HepG2 (cell line): ENCODE measurements around the gene CCR5AS.

Experiments
- ATAC-seq: fragments of 200-7000 bp; cut with Tn5 transposase; 3 replicates; pipeline ENCODE4 v1.9.1; 2020; ENCODE audit warnings: mild to moderate bottlenecking, moderate library complexity
- BruUV-seq: library from RNA; stranded (reverse); fragments of 400-500 nt; replicated peaks from 2 replicates; lab custom pipeline; 2021; lab: Mats Ljungman, UMichigan
- CTCF ChIA-PET: fragments of 300-600 bp; formaldehyde crosslinking; extraction: SDS; loops from one replicate; lab custom pipeline; 2021; ENCODE audit warnings: low total read pairs, inconsistent platforms, low intra/inter-chr PET ratio; lab: Yijun Ruan, JAX
- POLR2A ChIA-PET: fragments of 350-600 bp; sonication (Branson Sonifier 250); formaldehyde crosslinking; loops from one replicate; lab custom pipeline; 2020; ENCODE audit warnings: antibody characterized with exemption, inconsistent platforms; lab: Yijun Ruan, JAX
- DNase-seq: peaks from one replicate; pipeline ENCODE4 v3.0.0-alpha.2; 2015; ENCODE audit warnings: low spot score
- FAIRE-seq: peaks from 3 replicates; lab custom pipeline; 2011; peaks lifted over from hg19 to GRCh38; lab: Jason Lieb, UNC
- H2AFZ ChIP-seq: one replicate; pipeline ENCODE4 v1.6.1; 2011; ENCODE audit warnings: low read length, inconsistent platforms
- H3K27ac ChIP-seq: fragments of 300-600 bp; 3 replicates; pipeline ENCODE4 v1.8.0; 2011; ENCODE audit warnings: mixed run types, mild to moderate bottlenecking, mixed read lengths, low read length, inconsistent platforms; ENCODE audit not compliant: insufficient read depth; ENCODE audit errors: extremely low read length
- H3K27me3 ChIP-seq, 2 experiments: fragments of 200-600 bp in 1 of 2; 2 replicates in 1 of 2; 3 replicates in 1 of 2; pipeline versions ENCODE4 v1.6.0 to v1.8.0; 2011; ENCODE audit warnings: low read length in 2 of 2, mild to moderate bottlenecking in 2 of 2, moderate library complexity in 2 of 2, inconsistent platforms in 1 of 2; ENCODE audit not compliant: insufficient read depth in 2 of 2, control insufficient read depth in 1 of 2
- H3K36me3 ChIP-seq, 2 experiments: fragments of 200-600 bp in 1 of 2; replicated peaks in 1 of 2; 2 replicates in 1 of 2; 3 replicates in 1 of 2; pipeline versions ENCODE4 v1.5.1 to v1.8.0; 2011; ENCODE audit warnings: low read length in 2 of 2, inconsistent platforms in 1 of 2; ENCODE audit not compliant: insufficient read depth in 2 of 2, control insufficient read depth in 1 of 2
- H3K4me1 ChIP-seq: 2 replicates; pipeline ENCODE4 v1.5.1; 2012; ENCODE audit warnings: low read length, inconsistent platforms; ENCODE audit not compliant: insufficient read depth
- H3K4me2 ChIP-seq: 2 replicates; pipeline ENCODE4 v1.6.0; 2011; ENCODE audit warnings: low read depth, low read length, inconsistent platforms
- H3K4me3 ChIP-seq, 3 experiments: fragments of 200-600 bp in 1 of 3; sonication (generic), shearing (Covaris generic) in 1 of 3; replicated peaks in 1 of 3; 2 replicates each; pipeline ENCODE4 v1.5.1; 2011 to 2016; ENCODE audit warnings: low read length in 3 of 3, inconsistent platforms in 2 of 3, low read depth in 2 of 3, mild to moderate bottlenecking in 2 of 3, control low read depth in 1 of 3, mixed read lengths in 1 of 3; ENCODE audit not compliant: insufficient read depth in 1 of 3
- H3K79me2 ChIP-seq: one replicate; pipeline ENCODE4 v1.6.1; 2011; ENCODE audit warnings: low read length, inconsistent platforms; ENCODE audit not compliant: insufficient read depth
- H3K9ac ChIP-seq: 2 replicates; pipeline ENCODE4 v1.6.0; 2011; ENCODE audit warnings: mild to moderate bottlenecking, low read depth, low read length, inconsistent platforms; ENCODE audit not compliant: insufficient read depth
- H3K9me3 ChIP-seq: 2 replicates; pipeline ENCODE4 v1.5.1; 2012; ENCODE audit warnings: mild to moderate bottlenecking, low read length
- H4K20me1 ChIP-seq: 2 replicates; pipeline ENCODE4 v1.6.0; 2011; ENCODE audit warnings: inconsistent platforms, mild to moderate bottlenecking, low read length, moderate library complexity; ENCODE audit not compliant: insufficient read depth
- GPN1 ChIP-seq: sonication (generic); formaldehyde crosslinking; IDR thresholded peaks from 2 replicates; pipeline ENCODE4 v1.5.1; 2020; ENCODE audit warnings: missing genetic modification reagents, borderline replicate concordance
- GTF3A ChIP-seq: sonication (generic); formaldehyde crosslinking; conservative IDR thresholded peaks from 2 replicates; pipeline ENCODE4 v1.4.0; 2020; ENCODE audit warnings: mild to moderate bottlenecking, missing genetic modification reagents
- SNRNP70 ChIP-seq: fragments of 200-400 bp; formaldehyde crosslinking; IDR thresholded peaks from 2 replicates; pipeline ENCODE4 v1.6.1; 2017; ENCODE audit warnings: mild to moderate bottlenecking, low read depth, low read length, moderate library complexity
- ZBTB3 ChIP-seq: sonication (generic); formaldehyde crosslinking; IDR thresholded peaks from 2 replicates; pipeline ENCODE4 v1.4.0; 2020; ENCODE audit warnings: low read depth, mild to moderate bottlenecking, moderate library complexity, missing genetic modification reagents, borderline replicate concordance
- ZBTB42 ChIP-seq: sonication (generic); formaldehyde crosslinking; IDR thresholded peaks from 2 replicates; pipeline ENCODE4 v1.5.0; 2020; ENCODE audit warnings: mild to moderate bottlenecking, missing genetic modification reagents
- ZBTB8A ChIP-seq: sonication (generic); formaldehyde crosslinking; IDR thresholded peaks from 2 replicates; pipeline ENCODE4 v1.4.0; 2020; ENCODE audit warnings: mild to moderate bottlenecking, low read depth, missing genetic modification reagents, borderline replicate concordance
- ZNF33B ChIP-seq: sonication (generic); formaldehyde crosslinking; IDR thresholded peaks from 2 replicates; pipeline ENCODE4 v1.5.1; 2020; ENCODE audit warnings: mild to moderate bottlenecking, missing genetic modification reagents
- ZNF44 ChIP-seq: sonication (generic); formaldehyde crosslinking; IDR thresholded peaks from 2 replicates; pipeline ENCODE4 v1.5.1; 2020; ENCODE audit warnings: mild to moderate bottlenecking, missing genetic modification reagents
- WGBS: methylation state at CpG from one replicate; pipeline ENCODE4 v1.1.6; 2017; ENCODE audit warnings: low lambda C conversion rate; 5-methylcytosine and 5-hydroxymethylcytosine counted together
- in situ Hi-C: cut with HindIII; loops from 2 replicates; pipeline ENCODE4 v1.10.0; 2017; ENCODE audit warnings: low pct_unique_long_range_greater_than_20kb; ENCODE audit not compliant: extremely low pct_ligation_motif_present
- intact Hi-C: fragments of 100-400 bp; cut with micrococcal nuclease; formaldehyde crosslinking; loops from one replicate; pipeline ENCODE4 v1.10.0; 2022; ENCODE audit not compliant: unreplicated experiment
- TF ChIP-seq, protein P1 (sequence below): sonication (generic); formaldehyde crosslinking; IDR thresholded peaks from 2 replicates; pipeline ENCODE4 v1.8.1; 2023; ENCODE audit warnings: mild to moderate bottlenecking, moderate library complexity, missing genetic modification reagents
- TF ChIP-seq, protein P2 (sequence below): IDR thresholded peaks from 2 replicates; pipeline ENCODE4 v1.6.1; 2012; ENCODE audit warnings: low read depth, low read length, improper control_type of control experiment
- TF ChIP-seq, protein P3 (sequence below): sonication (generic); formaldehyde crosslinking; IDR thresholded peaks from 2 replicates; pipeline ENCODE4 v1.5.0; 2020; ENCODE audit warnings: mild to moderate bottlenecking, missing genetic modification reagents
- TF ChIP-seq, protein P4 (sequence below): sonication (generic); formaldehyde crosslinking; IDR thresholded peaks from 2 replicates; pipeline ENCODE4 v1.4.0; 2020; ENCODE audit warnings: missing genetic modification reagents

The CCR5AS gene

DNA sequence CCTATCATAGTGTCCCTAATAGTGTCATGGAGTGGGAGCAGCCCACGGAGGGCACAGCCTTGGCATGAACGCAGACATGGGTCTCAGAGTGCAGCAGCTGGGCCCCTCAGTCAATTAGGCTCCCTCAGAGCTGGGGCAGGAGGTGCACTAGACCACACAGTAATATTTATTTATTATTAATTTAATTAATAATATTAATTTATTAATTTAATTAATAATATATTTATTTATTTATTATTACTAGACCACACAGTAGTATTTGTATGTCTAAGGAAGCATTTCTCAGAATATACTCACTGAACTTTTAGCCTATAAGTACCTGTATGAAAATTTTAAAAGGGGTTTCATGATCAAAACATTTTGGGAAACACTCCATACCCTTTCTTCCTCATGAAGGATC is 5.3 kb downstream of the CCR5AS start:
- Histone ChIP-seq H3K4me3 (no peak overlapping the region), H3K9me3 (no peaks in the 10 kb centered on the region), H3K27ac (no peak overlapping the region), H4K20me1 (no peaks in the 10 kb centered on the region), H3K36me3 (no peaks in the 10 kb centered on the region), H3K4me1 (no peaks in the 10 kb centered on the region), H2AFZ (no peak overlapping the region), H3K4me2 (no peak overlapping the region), H3K27me3 (peaks cover 0 to 13% of the 10 kb centered on the region in 2 experiments; a peak in 1 of 5 replicates), H3K79me2 (no peaks in the 10 kb centered on the region), H3K9ac (no peak overlapping the region)
- in situ Hi-C loops (no loop called here), intact Hi-C loops (no loop called here)
- TF ChIP-seq ZNF33B (CRISPR knock-in tag) (no peak), SNRNP70 (no peak), ZBTB3 (CRISPR knock-in tag) (no peak), ZNF44 (no peak), ZBTB8A (CRISPR knock-in tag) (no peak), GTF3A (CRISPR knock-in tag) (no peak), GPN1 (no peak), ZBTB42 (CRISPR knock-in tag) (no peak)
- TF ChIP-seq, protein P1, sequence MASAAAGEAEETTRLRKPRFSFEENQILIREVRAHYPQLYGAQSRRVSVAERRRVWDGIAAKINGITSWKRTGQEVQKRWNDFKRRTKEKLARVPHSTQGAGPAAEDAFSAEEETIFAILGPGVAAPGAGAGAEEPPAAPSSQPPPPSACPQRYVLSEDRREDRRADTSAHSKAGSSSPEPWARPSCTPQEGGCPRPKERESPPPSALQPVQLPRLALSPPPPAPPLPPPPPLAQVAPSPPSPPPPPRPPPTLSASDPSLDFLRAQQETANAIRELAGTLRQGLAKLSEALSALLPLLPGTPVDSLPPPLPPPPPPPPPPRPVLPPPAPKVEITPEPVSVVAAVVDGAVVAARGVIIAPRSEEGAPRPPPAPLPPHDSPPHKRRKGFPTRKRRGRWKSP: no peak
- TF ChIP-seq, protein P2, sequence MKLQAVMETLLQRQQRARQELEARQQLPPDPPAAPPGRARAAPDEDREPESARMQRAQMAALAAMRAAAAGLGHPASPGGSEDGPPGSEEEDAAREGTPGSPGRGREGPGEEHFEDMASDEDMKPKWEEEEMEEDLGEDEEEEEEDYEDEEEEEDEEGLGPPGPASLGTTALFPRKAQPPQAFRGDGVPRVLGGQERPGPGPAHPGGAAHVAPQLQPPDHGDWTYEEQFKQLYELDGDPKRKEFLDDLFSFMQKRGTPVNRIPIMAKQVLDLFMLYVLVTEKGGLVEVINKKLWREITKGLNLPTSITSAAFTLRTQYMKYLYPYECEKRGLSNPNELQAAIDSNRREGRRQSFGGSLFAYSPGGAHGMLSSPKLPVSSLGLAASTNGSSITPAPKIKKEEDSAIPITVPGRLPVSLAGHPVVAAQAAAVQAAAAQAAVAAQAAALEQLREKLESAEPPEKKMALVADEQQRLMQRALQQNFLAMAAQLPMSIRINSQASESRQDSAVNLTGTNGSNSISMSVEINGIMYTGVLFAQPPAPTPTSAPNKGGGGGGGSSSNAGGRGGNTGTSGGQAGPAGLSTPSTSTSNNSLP: no peak
- TF ChIP-seq, protein P3, sequence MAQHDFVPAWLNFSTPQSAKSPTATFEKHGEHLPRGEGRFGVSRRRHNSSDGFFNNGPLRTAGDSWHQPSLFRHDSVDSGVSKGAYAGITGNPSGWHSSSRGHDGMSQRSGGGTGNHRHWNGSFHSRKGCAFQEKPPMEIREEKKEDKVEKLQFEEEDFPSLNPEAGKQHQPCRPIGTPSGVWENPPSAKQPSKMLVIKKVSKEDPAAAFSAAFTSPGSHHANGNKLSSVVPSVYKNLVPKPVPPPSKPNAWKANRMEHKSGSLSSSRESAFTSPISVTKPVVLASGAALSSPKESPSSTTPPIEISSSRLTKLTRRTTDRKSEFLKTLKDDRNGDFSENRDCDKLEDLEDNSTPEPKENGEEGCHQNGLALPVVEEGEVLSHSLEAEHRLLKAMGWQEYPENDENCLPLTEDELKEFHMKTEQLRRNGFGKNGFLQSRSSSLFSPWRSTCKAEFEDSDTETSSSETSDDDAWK: no peak
- TF ChIP-seq, protein P4, sequence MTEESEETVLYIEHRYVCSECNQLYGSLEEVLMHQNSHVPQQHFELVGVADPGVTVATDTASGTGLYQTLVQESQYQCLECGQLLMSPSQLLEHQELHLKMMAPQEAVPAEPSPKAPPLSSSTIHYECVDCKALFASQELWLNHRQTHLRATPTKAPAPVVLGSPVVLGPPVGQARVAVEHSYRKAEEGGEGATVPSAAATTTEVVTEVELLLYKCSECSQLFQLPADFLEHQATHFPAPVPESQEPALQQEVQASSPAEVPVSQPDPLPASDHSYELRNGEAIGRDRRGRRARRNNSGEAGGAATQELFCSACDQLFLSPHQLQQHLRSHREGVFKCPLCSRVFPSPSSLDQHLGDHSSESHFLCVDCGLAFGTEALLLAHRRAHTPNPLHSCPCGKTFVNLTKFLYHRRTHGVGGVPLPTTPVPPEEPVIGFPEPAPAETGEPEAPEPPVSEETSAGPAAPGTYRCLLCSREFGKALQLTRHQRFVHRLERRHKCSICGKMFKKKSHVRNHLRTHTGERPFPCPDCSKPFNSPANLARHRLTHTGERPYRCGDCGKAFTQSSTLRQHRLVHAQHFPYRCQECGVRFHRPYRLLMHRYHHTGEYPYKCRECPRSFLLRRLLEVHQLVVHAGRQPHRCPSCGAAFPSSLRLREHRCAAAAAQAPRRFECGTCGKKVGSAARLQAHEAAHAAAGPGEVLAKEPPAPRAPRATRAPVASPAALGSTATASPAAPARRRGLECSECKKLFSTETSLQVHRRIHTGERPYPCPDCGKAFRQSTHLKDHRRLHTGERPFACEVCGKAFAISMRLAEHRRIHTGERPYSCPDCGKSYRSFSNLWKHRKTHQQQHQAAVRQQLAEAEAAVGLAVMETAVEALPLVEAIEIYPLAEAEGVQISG (CRISPR knock-in tag): no peak
- FAIRE-seq (no peak), DNase-seq (no peak), ATAC-seq (no peak)
- ChIA-PET POLR2A (no interaction called here), CTCF (no interaction called here)
- BruUV-seq: no TSS peak
- 69% methylated on average over 2 of the region's 2 CpGs for WGBS
